ENCODE data around the gene FOXRED1.

FOXRED1 gene

GRCh38 chr11:126312961-126313360 lies 44.0 kb downstream of the FOXRED1 start:
- DNase-seq, result no peak

- no peak for DNase-seq
Measured at GRCh38 chr11:126313826-126314225, 44.9 kb downstream of the FOXRED1 start.

GRCh38 chr11:126317432-126317755 lies 48.4 kb downstream of the FOXRED1 start:
- no peak for DNase-seq

GRCh38 chr11:126317756-126318573 lies 49.0 kb downstream of the FOXRED1 start:
- DNase-seq, result peak; percentile 47

GRCh38 chr11:126318574-126319373 lies 49.8 kb downstream of the FOXRED1 start:
- DNase-seq, result peak; percentile 85

- no peak for DNase-seq
Measured at GRCh38 chr11:126319374-126319740, 50.4 kb downstream of the FOXRED1 start.

- no peak for DNase-seq
Measured at GRCh38 chr11:126322996-126323395, 54.0 kb downstream of the FOXRED1 start.

GRCh38 chr11:126327281-126328000 lies 58.5 kb downstream of the FOXRED1 start:
- no peak for DNase-seq

All from KG1 (cell line).